ACHN (cell line): ENCODE results near the gene EMID1.

Experiments used
- DNase-seq: peaks from one replicate; pipeline ENCODE4 v3.0.0-alpha.2; 2015
- in situ Hi-C: cut with HindIII; loops from 2 replicates; pipeline ENCODE4 v1.10.0; 2017; ENCODE audit warnings: low sequenced_read_pairs, low pct_ligation_motif_present, low pct_unique_long_range_greater_than_20kb

The EMID1 gene

GRCh38 chr22:29251981-29252911, 46.5 kb downstream of the EMID1 start:
- no peak for DNase-seq
- in situ Hi-C loops, result no loop called here

- DNase-seq, result no peak
- in situ Hi-C loops, result no loop called here
These were observed 48.0 kb downstream of the EMID1 start for GRCh38 chr22:29253561-29254285.

GRCh38 chr22:29254286-29254660, 48.6 kb downstream of the EMID1 start:
- DNase-seq, result no peak
- in situ Hi-C loops, result no loop called here

GRCh38 chr22:29255064-29255621, 49.4 kb downstream of the EMID1 start:
- no peak for DNase-seq
- in situ Hi-C loops, result no loop called here

GRCh38 chr22:29256606-29257325, 51.1 kb downstream of the EMID1 start:
- DNase-seq, result no peak
- in situ Hi-C loops, result no loop called here

GRCh38 chr22:29257751-29258181, 52.1 kb downstream of the EMID1 start:
- no peak for DNase-seq
- in situ Hi-C loops, result no loop called here

GRCh38 chr22:29258407-29259252, 52.9 kb downstream of the EMID1 start:
- in situ Hi-C loops, result no loop called here

GRCh38 chr22:29259253-29259899, 53.7 kb downstream of the EMID1 start:
- no peak for DNase-seq
- in situ Hi-C loops, result no loop called here

More at GRCh38 chr22:29258407-29259252, 52.9 kb downstream of the EMID1 start:
- DNase-seq, result no peak

- no peak for DNase-seq
These were observed 54.4 kb downstream of the EMID1 start for GRCh38 chr22:29260031-29260560.

GRCh38 chr22:29260601-29261315, 55.1 kb downstream of the EMID1 start:
- no peak for DNase-seq
- in situ Hi-C loops, result no loop called here

More at GRCh38 chr22:29260031-29260560, 54.4 kb downstream of the EMID1 start:
- in situ Hi-C loops, result no loop called here

GRCh38 chr22:29263791-29264276, 58.1 kb downstream of the EMID1 start:
- in situ Hi-C loops, result no loop called here
- DNase-seq, result no peak

GRCh38 chr22:29265305-29265704, 59.6 kb downstream of the EMID1 start:
- DNase-seq, result no peak
- in situ Hi-C loops, result no loop called here

GRCh38 chr22:29265929-29266328, 60.2 kb downstream of the EMID1 start:
- DNase-seq, result no peak
- in situ Hi-C loops, result no loop called here

- in situ Hi-C loops, result no loop called here
These were observed 61.1 kb downstream of the EMID1 start for GRCh38 chr22:29266564-29267461.

GRCh38 chr22:29267462-29267857, 61.8 kb downstream of the EMID1 start:
- DNase-seq, result no peak
- in situ Hi-C loops, result no loop called here

More at GRCh38 chr22:29266564-29267461, 61.1 kb downstream of the EMID1 start:
- DNase-seq, result no peak
